ENCODE measurements around the gene TUBA4A. TPM values are rescaled to one million over a fixed set of nuclear protein-coding genes. Genes with fewer than 3 reads are reported as not detected.

Gene TUBA4A
- total and polyA plus RNA-seq, 2 experiments from 2014 or later, result 44.3 to 77.7 TPM

GRCh38 chr2:219280651-219281050 is 26.9 kb upstream of the TUBA4A start:
- Histone ChIP-seq H3F3A (replicated peaks; ENCODE audit: low read depth) (no peaks in the 10 kb centered on the region), H3K4me3 (no peak overlapping the region), H3K36me3 (ENCODE audit: insufficient read depth) (no peaks in the 10 kb centered on the region; the same call in 1 of the 2 replicates), H3K79me2 (replicated peaks; ENCODE audit: insufficient read depth) (no peaks in the 10 kb centered on the region), H4K20me1 (replicated peaks; ENCODE audit: insufficient read depth) (no peaks in the 10 kb centered on the region), H3K9me2 (ENCODE audit: insufficient read depth) (no peaks in the 10 kb centered on the region), H3K27ac (ENCODE audit: low read depth) (no peak overlapping the region), H3K27me3 (ENCODE audit: insufficient read depth) (no peaks in the 10 kb centered on the region), H3K4me1 (ENCODE audit: insufficient read depth) (peaks cover 26% of the 10 kb centered on the region), H2AFZ (no peak overlapping the region), H3K4me2 (no peak overlapping the region)
- Mint-ChIP-seq H3K27ac (no peak overlapping the region), H3K27me3 (ENCODE audit: insufficient read depth, low read depth, poor library complexity) (peaks cover 13% of the 10 kb centered on the region), H3K4me1 (peaks cover 35% of the 10 kb centered on the region), H3K9me3 (no peaks in the 10 kb centered on the region), H3K36me3 (ENCODE audit: low read depth) (peaks cover 11% of the 10 kb centered on the region; the same call in 2 of the 3 replicates), H3K4me3 (peak overlapping the region; percentile 85)
- no peak for TF ChIP-seq ZNF331 (CRISPR knock-in tag; IDR thresholded peaks at IDR 0.05; ENCODE audit: low read depth)
- no peak for TF ChIP-seq POLR2AphosphoS5 (IDR thresholded peaks at IDR 0.05; ENCODE audit: low read depth)
- TF ChIP-seq, protein P1, sequence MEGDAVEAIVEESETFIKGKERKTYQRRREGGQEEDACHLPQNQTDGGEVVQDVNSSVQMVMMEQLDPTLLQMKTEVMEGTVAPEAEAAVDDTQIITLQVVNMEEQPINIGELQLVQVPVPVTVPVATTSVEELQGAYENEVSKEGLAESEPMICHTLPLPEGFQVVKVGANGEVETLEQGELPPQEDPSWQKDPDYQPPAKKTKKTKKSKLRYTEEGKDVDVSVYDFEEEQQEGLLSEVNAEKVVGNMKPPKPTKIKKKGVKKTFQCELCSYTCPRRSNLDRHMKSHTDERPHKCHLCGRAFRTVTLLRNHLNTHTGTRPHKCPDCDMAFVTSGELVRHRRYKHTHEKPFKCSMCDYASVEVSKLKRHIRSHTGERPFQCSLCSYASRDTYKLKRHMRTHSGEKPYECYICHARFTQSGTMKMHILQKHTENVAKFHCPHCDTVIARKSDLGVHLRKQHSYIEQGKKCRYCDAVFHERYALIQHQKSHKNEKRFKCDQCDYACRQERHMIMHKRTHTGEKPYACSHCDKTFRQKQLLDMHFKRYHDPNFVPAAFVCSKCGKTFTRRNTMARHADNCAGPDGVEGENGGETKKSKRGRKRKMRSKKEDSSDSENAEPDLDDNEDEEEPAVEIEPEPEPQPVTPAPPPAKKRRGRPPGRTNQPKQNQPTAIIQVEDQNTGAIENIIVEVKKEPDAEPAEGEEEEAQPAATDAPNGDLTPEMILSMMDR (conservative IDR thresholded peaks at IDR 0.05; ENCODE audit: low read depth in 2 of 2), result no peak
- TF ChIP-seq STAT1 (IDR thresholded peaks at IDR 0.05; ENCODE audit: unreplicated experiment), result no peak
- TF ChIP-seq, protein P2, sequence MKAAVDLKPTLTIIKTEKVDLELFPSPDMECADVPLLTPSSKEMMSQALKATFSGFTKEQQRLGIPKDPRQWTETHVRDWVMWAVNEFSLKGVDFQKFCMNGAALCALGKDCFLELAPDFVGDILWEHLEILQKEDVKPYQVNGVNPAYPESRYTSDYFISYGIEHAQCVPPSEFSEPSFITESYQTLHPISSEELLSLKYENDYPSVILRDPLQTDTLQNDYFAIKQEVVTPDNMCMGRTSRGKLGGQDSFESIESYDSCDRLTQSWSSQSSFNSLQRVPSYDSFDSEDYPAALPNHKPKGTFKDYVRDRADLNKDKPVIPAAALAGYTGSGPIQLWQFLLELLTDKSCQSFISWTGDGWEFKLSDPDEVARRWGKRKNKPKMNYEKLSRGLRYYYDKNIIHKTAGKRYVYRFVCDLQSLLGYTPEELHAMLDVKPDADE (IDR thresholded peaks at IDR 0.05), result no peak
- no peak for TF ChIP-seq NANOG (IDR thresholded peaks at IDR 0.05; ENCODE audit: borderline replicate concordance)
- TF ChIP-seq ZNF114 (CRISPR knock-in tag; IDR thresholded peaks at IDR 0.05), result no peak
- TF ChIP-seq EZH2 (IDR thresholded peaks at IDR 0.05; ENCODE audit: low read depth, unreplicated experiment), result no peak
- no peak for TF ChIP-seq CREB1 (CRISPR knock-in tag; IDR thresholded peaks at IDR 0.05; ENCODE audit: low read depth)
- ATAC-seq (no peak), DNase-seq (ENCODE audit: low spot score) (no peak)

GRCh38 chr2:219279916-219280516 is 26.3 kb upstream of the TUBA4A start:
- Mint-ChIP-seq H3K27ac (peak overlapping the region; percentile 61), H3K9me3 (no peaks in the 10 kb centered on the region), H3K36me3 (ENCODE audit: low read depth) (peaks cover 11% of the 10 kb centered on the region; the same call in 2 of the 3 replicates), H3K27me3 (ENCODE audit: insufficient read depth, low read depth, poor library complexity) (peaks cover 13% of the 10 kb centered on the region), H3K4me1 (peaks cover 31% of the 10 kb centered on the region), H3K4me3 (peak overlapping the region; percentile 85)
- H3K36me3 ChIP-seq (ENCODE audit: insufficient read depth), result no peaks in the 10 kb centered on the region; the same call in 1 of the 2 replicates
- ATAC-seq (no peak), DNase-seq (ENCODE audit: low spot score) (no peak)
- no peaks in the 10 kb centered on the region for H3K79me2 ChIP-seq (replicated peaks; ENCODE audit: insufficient read depth)
- peak overlapping the region; percentile 72 for H2AFZ ChIP-seq
- H3K27ac ChIP-seq (ENCODE audit: low read depth), result no peak overlapping the region
- no peaks in the 10 kb centered on the region for H4K20me1 ChIP-seq (replicated peaks; ENCODE audit: insufficient read depth)
- H3K27me3 ChIP-seq (ENCODE audit: insufficient read depth), result no peaks in the 10 kb centered on the region
- H3K4me3 ChIP-seq, result peak overlapping the region; percentile 83
- no peaks in the 10 kb centered on the region for H3K9me2 ChIP-seq (ENCODE audit: insufficient read depth)
- H3F3A ChIP-seq (replicated peaks; ENCODE audit: low read depth), result no peaks in the 10 kb centered on the region
- peaks cover 23% of the 10 kb centered on the region for H3K4me1 ChIP-seq (ENCODE audit: insufficient read depth)
- peak overlapping the region; percentile 95 for H3K4me2 ChIP-seq
- TF ChIP-seq, protein P3, sequence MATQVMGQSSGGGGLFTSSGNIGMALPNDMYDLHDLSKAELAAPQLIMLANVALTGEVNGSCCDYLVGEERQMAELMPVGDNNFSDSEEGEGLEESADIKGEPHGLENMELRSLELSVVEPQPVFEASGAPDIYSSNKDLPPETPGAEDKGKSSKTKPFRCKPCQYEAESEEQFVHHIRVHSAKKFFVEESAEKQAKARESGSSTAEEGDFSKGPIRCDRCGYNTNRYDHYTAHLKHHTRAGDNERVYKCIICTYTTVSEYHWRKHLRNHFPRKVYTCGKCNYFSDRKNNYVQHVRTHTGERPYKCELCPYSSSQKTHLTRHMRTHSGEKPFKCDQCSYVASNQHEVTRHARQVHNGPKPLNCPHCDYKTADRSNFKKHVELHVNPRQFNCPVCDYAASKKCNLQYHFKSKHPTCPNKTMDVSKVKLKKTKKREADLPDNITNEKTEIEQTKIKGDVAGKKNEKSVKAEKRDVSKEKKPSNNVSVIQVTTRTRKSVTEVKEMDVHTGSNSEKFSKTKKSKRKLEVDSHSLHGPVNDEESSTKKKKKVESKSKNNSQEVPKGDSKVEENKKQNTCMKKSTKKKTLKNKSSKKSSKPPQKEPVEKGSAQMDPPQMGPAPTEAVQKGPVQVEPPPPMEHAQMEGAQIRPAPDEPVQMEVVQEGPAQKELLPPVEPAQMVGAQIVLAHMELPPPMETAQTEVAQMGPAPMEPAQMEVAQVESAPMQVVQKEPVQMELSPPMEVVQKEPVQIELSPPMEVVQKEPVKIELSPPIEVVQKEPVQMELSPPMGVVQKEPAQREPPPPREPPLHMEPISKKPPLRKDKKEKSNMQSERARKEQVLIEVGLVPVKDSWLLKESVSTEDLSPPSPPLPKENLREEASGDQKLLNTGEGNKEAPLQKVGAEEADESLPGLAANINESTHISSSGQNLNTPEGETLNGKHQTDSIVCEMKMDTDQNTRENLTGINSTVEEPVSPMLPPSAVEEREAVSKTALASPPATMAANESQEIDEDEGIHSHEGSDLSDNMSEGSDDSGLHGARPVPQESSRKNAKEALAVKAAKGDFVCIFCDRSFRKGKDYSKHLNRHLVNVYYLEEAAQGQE (IDR thresholded peaks at IDR 0.05; ENCODE audit: unreplicated experiment), result no peak
- no peak for TF ChIP-seq POLR2AphosphoS5 (IDR thresholded peaks at IDR 0.05; ENCODE audit: low read depth)
- no peak for TF ChIP-seq STAT1 (IDR thresholded peaks at IDR 0.05; ENCODE audit: unreplicated experiment)
- no peak for TF ChIP-seq ZNF331 (CRISPR knock-in tag; IDR thresholded peaks at IDR 0.05; ENCODE audit: low read depth)
